ENCODE data around the gene TEAD1.

GRCh38 chr11:12770435-12770834, 96.2 kb downstream of the TEAD1 start:
- TF ChIP-seq CTCF (IDR thresholded peaks at IDR 0.05) (no peak), POLR2A (IDR thresholded peaks at IDR 0.05) (no peak)
